HG02943 (cell line): ENCODE data around the gene TEX13A.
"Not testable (repeated sequence)": the region's sequence is repeated elsewhere in the genome, so short reads cannot be mapped to it uniquely, and the experiment has no call there.

ENCODE experiments used
- ATAC-seq: cut with Tn5 transposase; IDR thresholded peaks from one replicate; pipeline ENCODE4 v1.9.1; 2021; ENCODE audit warnings: mild to moderate bottlenecking, low read depth, moderate library complexity; ENCODE audit not compliant: unreplicated experiment

Gene TEX13A, protein sequence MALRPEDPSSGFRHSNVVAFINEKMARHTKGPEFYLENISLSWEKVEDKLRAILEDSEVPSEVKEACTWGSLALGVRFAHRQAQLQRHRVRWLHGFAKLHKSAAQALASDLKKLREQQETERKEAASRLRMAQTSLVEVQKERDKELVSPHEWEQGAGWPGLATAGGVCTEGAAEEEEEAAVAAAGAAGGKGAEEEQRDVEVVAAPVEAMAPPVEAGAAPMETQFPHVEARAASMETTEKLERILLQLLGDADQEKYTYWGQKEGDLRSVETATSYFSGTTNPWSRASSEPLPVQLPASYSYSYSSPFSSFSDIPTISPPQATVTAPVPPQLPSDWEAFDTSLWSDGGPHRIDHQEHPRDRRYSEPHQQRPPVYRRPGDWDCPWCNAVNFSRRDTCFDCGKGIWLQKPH

GRCh38 chrX:105220636-105221035 lies at the start of gene TEX13A:
TSS of gene TEX13A (minus strand) at chrX:105220694. CDS start at chrX:105220397, 297 bp downstream.
- ATAC-seq: no peak

GRCh38 chrX:105269386-105269785 lies 48.9 kb upstream of the TEX13A start:
- ATAC-seq: no peak

GRCh38 chrX:105267167-105267566 lies 46.7 kb upstream of the TEX13A start:
- ATAC-seq: no peak

GRCh38 chrX:105266456-105266855 lies 46.0 kb upstream of the TEX13A start:
- no peak for ATAC-seq

DNA sequence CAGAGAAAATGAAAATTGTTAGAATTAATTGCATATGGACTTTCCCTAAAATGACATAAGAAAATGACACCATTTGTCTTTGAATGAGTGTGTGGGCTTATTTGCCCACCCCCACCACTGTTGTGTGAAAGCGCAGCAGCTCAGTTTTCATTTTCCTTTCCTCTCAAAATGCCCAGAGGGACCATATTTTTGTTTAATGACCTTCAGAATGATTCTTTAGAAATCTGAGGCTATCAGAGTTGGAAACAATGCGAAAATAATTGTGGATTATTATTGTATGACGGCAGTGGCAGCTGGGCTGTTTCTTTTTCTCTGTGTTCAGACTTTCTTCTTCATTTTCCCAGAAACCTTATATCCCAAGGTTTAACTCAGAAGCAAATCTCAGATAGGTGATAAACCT lies 44.6 kb upstream of the TEX13A start:
- ATAC-seq: no peak

GRCh38 chrX:105263801-105264200 lies 43.3 kb upstream of the TEX13A start:
- ATAC-seq: no peak

DNA sequence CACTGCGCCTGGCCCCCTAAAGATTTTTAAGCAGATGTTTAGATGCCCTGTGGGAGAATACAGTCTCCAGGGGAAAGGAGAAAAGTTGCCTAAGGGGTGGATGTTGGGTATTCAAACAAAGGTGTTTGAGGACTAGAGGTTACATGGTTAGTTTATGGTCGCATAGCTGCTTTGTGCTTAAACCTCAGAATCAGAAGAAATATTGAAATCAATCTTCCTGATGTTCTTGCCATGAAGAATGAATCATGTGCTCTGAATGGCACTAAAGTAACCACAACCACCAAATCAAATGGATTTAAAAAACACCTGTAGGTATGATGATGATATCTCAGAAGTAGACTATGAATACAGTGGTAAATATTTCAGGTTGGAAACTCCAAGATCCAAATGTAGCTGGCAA lies 42.7 kb upstream of the TEX13A start:
- no peak for ATAC-seq

GRCh38 chrX:105260291-105261043 lies 40.0 kb upstream of the TEX13A start:
- no peak for ATAC-seq

GRCh38 chrX:105241056-105241455 lies 20.6 kb upstream of the TEX13A start:
- ATAC-seq: no peak

GRCh38 chrX:105237407-105237806 lies 16.9 kb upstream of the TEX13A start:
- not testable (repeated sequence) for ATAC-seq

GRCh38 chrX:105229146-105229545 lies 8.7 kb upstream of the TEX13A start:
- no peak for ATAC-seq

GRCh38 chrX:105228602-105229001 lies 8.1 kb upstream of the TEX13A start:
- no peak for ATAC-seq

DNA sequence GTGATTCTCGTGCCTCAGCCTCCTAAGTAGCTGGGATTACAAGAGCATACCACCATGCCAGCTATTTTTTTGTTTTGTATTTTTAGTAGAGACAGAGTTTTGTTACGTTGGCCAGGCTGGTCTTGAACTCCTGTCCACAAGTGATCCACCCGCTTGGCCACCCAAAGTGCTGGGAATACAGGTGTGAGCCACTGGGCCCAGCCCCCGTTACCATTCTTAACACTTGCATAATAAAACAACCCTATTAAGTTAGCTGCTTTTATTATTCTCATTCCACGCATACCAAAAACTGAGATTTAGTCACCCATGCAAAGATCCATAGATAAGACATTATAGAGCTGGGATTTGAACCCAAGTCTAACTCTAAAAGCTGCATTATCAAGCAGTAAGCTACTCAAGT lies 6.0 kb upstream of the TEX13A start:
- no peak for ATAC-seq

DNA sequence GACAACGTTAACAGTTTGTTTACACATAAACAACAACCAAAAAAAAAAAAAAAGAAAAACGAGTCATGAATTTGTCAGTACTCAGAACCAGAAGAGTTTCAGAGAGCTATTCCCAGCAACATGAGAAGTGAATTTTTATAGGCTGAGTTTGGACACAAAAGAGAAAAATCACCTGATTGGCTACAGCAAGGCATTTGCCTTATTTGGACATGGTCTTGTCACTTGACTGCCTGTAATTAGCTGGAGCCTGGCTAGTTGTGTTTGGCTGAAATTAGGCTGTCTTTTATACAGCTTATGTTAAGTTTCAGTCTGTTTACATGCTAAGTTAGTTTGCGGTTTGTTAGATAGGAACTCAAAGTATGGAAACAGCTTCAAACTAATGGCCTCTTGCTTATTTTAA lies 880 bp upstream of the TEX13A start:
- ATAC-seq: no peak

DNA sequence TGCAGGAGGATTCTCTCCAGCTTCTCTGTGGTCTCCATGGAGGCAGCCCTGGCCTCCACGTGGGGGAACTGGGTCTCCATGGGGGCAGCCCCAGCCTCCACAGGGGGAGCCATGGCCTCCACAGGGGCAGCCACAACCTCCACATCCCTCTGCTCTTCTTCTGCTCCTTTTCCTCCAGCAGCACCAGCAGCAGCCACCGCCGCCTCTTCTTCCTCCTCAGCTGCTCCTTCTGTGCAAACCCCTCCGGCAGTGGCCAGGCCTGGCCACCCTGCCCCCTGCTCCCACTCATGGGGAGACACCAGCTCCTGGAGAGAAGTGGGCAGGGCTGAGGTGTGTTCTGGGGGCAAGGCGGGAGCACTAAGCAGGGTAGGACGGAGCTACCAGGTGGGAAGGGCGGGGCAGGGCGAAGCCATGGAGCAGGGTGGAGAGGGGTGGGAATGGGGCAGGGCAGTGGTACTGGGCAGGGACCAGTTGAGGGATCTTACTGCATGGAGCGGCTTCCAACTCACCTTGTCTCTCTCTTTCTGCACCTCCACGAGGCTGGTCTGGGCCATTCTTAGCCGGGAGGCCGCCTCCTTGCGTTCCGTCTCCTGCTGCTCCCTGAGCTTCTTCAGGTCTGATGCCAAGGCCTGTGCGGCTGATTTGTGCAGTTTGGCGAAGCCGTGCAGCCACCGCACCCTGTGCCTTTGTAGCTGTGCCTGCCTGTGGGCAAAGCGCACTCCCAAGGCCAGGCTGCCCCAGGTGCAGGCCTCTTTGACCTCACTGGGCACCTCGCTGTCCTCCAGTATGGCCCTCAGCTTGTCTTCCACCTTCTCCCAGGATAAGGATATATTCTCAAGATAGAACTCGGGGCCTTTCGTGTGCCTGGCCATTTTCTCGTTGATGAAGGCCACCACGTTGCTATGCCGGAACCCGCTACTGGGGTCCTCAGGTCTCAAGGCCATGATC lies 766 bp downstream of the TEX13A start:
- ATAC-seq: no peak

GRCh38 chrX:105211066-105211575 lies 9.4 kb downstream of the TEX13A start:
- no peak for ATAC-seq

DNA sequence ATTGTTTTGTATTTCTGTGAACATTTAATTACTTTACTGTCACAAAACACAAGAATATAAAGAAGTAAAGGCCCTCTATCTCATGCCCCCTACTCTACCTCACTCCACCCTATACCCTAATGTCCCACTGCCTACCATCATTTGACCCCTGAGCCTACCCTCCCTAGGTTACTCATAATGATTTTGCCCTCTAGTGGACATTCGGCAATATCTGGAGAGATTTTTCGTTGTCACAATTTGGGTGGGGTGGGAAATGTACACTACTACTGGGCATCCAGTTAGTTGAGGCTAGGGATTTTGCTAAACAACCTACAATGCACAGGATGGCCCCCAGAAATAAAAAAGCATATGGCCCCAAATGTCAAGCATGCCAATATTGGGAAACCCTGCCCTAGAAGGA lies 10.2 kb downstream of the TEX13A start:
- ATAC-seq: no peak

DNA sequence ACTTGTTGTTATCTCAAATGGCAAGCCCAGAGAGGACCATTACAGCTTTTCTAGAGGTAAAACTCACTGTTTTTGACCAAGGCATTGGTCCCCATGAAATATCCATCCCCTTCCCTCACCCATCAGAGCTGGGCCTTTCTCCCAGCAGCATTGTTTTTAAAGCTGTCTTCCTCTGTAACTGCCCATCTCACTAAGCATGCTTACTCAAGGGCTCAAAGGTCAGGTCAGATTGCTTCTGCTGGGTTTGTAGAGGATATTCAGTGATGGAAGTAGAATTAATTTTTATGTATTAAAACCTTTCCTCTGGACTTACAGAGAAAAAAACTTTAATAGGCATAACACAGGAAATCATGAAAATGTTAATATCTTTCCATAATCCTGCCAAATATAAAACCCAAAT lies 11.1 kb downstream of the TEX13A start:
- ATAC-seq: no peak

- ATAC-seq: no peak
Observed at GRCh38 chrX:105191878-105192277, 28.6 kb downstream of the TEX13A start.

DNA sequence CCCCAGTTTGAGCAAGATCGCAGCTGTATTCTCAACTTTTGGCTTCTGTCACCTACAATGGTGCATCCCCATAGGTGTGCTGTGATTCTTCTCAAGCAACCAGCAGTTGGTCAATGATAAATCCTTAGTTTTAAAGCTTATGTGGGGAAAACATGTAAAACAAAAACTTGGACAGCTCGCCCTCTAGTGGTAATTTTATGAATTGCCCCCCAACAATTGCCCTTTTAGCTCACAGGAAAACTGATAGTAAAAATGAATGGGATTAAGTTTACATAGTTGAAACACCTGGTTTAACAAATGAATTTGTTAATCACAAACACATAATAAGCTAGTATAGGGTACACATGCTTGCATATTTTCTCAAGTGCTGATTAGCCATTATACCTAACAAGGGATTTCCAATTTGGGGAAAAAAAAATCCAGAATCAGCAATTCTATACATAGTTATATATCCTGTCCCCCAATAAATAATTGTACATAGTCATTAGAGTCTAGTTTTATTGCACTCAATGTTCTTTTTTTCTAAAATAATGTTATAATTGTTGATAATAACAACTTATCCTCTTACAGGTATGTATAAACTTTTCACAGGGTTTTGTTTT lies 30.1 kb downstream of the TEX13A start:
- no peak for ATAC-seq
